Left renal cortex interstitium (tissue), 4 donors: ENCODE data around the gene ELMO1. TPM values are rescaled to one million over a fixed set of nuclear protein-coding genes. Genes with fewer than 3 reads are reported as not detected.

ENCODE experiments used
- DNase-seq, 4 donors: peaks; one replicate each; pipeline ENCODE4 v3.0.0-alpha.2; 2013; ENCODE audit warnings: low read depth in 4 of 4, low spot score in 2 of 4, missing footprints in 1 of 4
- polyA plus RNA-seq, 4 donors: library from polyadenylated mRNA; unstranded; fragments of 120-200 nt; gene quantifications; one replicate each; pipeline ENCODE4 v1.2.1, GENCODE V29; 2013; ENCODE audit not compliant: insufficient read length in 4 of 4

ELMO1 gene
- polyA plus RNA-seq, 4 donors = 8.1 to 12.2 (median 9.6) TPM

- DNase-seq = no peak
These were observed 71.4 kb downstream of the ELMO1 start for GRCh38 chr7:37377231-37377630.

- no peak for DNase-seq
These were observed 72.3 kb downstream of the ELMO1 start for GRCh38 chr7:37376386-37376785.

DNA sequence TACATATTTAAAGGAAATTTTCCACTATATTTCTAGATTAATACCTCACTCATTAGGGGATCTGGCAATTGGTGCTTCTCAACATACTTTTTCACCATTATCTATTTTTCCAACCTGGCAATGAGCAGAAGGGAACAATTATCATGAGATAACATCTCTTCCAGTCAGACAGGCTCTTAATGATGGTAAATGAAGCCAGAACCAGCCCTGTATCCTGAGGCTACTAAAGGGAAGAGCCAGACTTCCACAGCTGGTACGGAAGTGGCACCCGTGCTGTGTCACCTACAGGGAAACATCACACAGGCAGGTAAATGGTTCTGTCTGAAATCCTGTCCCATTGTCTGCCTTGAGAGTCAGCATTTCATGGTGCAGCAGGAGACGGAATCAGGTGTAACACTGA is 75.9 kb downstream of the ELMO1 start:
- DNase-seq = no peak

DNA sequence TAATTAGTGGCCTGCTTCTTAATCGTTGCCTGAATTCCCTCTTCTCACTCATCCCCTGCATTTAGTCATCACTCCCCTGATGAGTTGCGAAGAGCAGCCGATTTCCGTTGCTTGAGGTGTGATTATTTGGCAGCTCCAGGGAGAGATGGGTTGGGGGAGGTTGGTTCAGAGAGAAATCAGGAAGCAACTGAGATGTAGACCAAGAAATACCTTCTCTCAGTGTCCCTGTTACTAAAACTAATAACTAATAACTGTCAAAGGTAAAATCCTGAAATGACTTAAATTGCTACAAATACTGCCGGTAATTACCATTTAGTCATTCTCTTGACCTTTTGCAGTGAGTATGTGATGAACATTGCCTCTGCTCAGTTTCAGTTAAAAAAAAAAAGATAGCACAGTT is 76.9 kb downstream of the ELMO1 start:
- no peak for DNase-seq

- DNase-seq = no peak
These were observed 78.8 kb downstream of the ELMO1 start for GRCh38 chr7:37369906-37370305.

GRCh38 chr7:37368540-37368939 is 80.1 kb downstream of the ELMO1 start:
- DNase-seq = no peak

- DNase-seq = no peak
These were observed 81.7 kb downstream of the ELMO1 start for GRCh38 chr7:37367010-37367409.

- DNase-seq = no peak
These were observed 82.2 kb downstream of the ELMO1 start for GRCh38 chr7:37366445-37366844.

- DNase-seq = no peak
These were observed 83.3 kb downstream of the ELMO1 start for GRCh38 chr7:37365405-37365804.

- DNase-seq = no peak
These were observed 83.8 kb downstream of the ELMO1 start for GRCh38 chr7:37364856-37365255.

DNA sequence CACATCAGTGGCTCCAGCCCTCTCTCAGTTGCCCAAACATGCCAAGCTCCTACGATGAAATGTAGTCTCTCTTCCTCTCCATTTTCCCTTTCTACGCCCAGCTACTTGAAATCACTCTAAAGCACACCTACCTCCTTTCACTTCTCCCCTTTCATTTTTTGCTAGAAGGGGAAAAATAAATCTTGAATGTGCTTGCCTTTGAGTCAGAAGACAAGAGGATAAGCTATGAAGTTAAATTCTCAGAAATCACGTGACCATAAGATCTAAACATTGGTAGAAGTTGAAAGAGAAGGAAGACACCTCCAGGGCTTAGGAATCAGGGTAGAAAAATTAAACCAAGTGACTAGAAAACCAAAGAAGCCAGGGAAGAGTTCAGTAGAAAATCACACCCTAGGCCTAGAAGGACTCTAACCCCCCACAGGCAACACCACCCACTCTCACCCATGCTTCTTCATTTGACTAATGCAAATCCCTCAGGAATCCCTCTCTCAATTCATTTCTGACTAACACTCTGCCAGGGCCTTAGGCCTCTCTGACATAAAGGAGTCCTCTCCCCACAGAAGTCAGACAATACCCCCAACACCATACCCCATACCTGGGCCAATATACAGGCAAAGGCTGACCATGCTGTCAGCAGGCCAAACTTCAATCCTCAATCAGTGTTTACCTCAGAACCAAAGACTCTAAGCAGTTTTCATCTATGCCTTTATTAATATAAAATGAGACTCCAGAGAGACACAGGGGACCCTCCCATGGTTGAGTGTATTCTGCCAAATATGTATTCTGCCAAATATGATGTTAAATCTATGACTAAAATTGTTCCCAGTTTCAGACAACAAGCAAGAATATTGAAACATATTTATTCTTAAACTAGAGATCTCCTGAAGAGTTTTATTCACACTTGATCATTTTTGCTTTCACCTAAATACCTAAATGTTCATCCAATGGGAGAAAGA is 84.8 kb downstream of the ELMO1 start:
- no peak for DNase-seq

DNA sequence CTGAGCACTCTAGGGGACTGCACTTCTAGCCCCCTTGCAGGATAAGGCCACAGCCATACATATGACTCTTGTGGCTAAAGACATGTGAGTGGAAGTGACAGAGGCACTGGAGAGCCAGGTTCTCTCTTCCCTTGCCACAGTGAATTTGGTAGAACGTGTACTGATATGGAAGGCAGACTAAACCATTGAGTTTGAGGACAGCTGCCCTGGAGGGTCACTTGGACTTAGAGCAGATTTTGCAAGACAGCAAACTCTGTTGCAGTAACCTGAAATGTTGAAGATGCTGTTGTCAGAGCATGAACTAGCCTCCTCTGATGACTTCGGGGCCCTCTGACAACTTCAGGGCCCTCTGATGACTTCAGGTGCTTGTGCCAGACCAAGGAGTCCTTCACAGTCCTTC is 85.9 kb downstream of the ELMO1 start:
- DNase-seq = no peak

- DNase-seq = no peak
These were observed 88.2 kb downstream of the ELMO1 start for GRCh38 chr7:37360484-37360883.

DNA sequence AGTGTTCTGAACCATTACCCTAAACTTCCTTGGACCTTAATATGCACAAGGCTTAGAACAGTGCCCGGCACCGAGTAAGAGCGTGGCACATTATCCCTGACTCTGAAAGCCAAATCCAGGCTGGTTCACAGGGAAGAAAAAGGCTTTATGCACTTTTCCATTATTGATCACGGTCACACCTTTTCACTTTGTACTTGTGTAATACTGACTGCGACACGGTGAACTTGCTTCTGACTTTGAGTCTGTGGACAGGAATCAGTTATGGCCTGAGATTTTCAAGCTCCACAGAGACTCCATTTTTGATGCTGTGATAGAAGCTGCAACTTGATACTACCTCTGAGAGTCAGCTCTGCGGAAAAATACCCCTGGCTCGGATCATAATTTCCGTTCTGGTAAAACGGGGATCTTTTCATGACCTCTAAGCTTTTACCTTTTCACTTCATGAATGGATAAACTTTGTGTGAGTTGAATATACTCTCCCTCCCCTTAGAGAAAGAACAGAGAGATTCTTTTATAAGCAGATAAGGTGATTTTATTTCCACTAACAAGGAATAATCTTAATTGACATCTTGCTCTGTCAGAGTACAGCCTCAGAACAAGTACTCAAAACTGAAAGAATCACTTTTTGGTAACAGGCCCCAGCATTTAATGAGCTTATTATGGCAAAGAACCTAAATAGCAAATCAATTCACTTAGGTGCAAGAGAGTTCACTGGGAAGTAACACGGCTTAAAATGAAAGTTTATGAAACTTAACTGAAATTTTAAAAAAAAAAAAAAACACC is 88.8 kb downstream of the ELMO1 start:
- no peak for DNase-seq

DNA sequence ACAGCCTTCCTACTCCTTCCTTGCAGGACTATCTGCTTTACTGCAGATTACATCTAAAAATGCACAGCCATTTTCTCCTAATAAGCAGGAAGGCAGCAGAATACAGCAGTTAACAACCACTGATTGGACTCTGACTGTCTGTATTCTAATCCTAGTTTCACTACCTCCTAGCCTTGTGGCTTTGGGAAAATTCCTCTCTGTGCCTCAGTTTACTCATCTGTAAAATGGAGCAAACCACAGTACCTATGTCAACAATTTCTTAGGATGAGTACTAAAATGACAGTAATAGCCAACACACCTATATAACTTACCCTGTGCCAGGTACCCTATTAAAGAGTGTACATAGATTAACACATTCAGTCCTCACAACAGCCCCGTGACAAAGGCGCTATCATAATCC is 89.5 kb downstream of the ELMO1 start:
- DNase-seq = no peak

- no peak for DNase-seq
These were observed 91.0 kb downstream of the ELMO1 start for GRCh38 chr7:37357637-37357996.

- no peak for DNase-seq
These were observed 91.6 kb downstream of the ELMO1 start for GRCh38 chr7:37356911-37357636.

DNA sequence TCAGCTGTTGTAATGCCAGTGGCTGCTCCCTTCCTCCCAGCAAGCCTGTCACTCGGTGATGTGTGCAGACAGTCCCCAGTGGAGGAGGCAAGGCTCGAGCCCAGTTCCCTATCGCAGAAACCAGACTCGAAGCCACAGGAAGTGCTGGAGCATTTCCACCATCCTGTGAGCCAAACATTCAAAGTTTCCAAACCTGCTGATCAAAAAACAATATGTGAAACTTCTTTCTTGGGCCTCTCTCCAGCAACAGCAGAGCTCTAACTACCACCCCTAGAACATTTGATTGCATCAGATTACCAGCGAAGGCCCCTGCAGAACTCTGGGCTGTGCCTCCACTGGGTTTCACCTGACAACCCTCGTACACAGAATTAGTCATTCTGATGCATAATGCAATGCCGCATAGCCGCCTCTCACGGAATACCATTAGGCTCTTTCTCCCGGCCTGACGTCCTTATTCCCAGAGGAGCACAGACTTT is 94.0 kb downstream of the ELMO1 start:
- DNase-seq = no peak

- DNase-seq = no peak
These were observed 94.6 kb downstream of the ELMO1 start for GRCh38 chr7:37353949-37354655.
